MM.1S (cell line): ENCODE results near the gene ZFYVE28.
"Not testable (repeated sequence)": the region's sequence is repeated elsewhere in the genome, so short reads cannot be mapped to it uniquely, and the experiment has no call there.

Experiments used
- DNase-seq: peaks from one replicate; pipeline ENCODE4 v3.0.0-alpha.2; 2015
- H2AFZ ChIP-seq: fragments of 300-600 bp; sonication (generic); 2 replicates; pipeline ENCODE4 v1.6.0; 2016; ENCODE audit warnings: antibody characterized with exemption, low read length
- H3F3A ChIP-seq: fragments of 300-600 bp; sonication (generic); 2 replicates; pipeline ENCODE4 v1.6.1; 2016; ENCODE audit warnings: mild to moderate bottlenecking, antibody characterized with exemption, low read length, moderate library complexity, mixed read lengths; ENCODE audit not compliant: insufficient read depth
- H3K27ac ChIP-seq: fragments of 300-600 bp; sonication (generic); 2 replicates; pipeline ENCODE4 v1.5.1; 2016; ENCODE audit warnings: mild to moderate bottlenecking, low read length
- H3K27me3 ChIP-seq: fragments of 300-600 bp; sonication (generic); replicated peaks from 2 replicates; pipeline ENCODE4 v1.6.0; 2016; ENCODE audit warnings: low read length; ENCODE audit not compliant: insufficient read depth
- H3K36me3 ChIP-seq: fragments of 300-600 bp; sonication (generic); replicated peaks from 2 replicates; pipeline ENCODE4 v1.6.1; 2016; ENCODE audit warnings: mild to moderate bottlenecking, low read length, mixed read lengths; ENCODE audit not compliant: insufficient read depth
- H3K4me1 ChIP-seq: fragments of 300-600 bp; sonication (generic); 2 replicates; pipeline ENCODE4 v1.6.1; 2016; ENCODE audit warnings: low read length, mixed read lengths
- H3K4me2 ChIP-seq: fragments of 300-600 bp; sonication (generic); 2 replicates; pipeline ENCODE4 v1.6.0; 2016; ENCODE audit warnings: low read depth, low read length
- H3K4me3 ChIP-seq: fragments of 300-600 bp; sonication (generic); 2 replicates; pipeline ENCODE4 v1.5.1; 2016; ENCODE audit warnings: low read length, mixed read lengths
- H3K79me2 ChIP-seq: fragments of 300-600 bp; sonication (generic); 2 replicates; pipeline ENCODE4 v1.6.1; 2016; ENCODE audit warnings: mixed run types, low read length, mixed read lengths
- H3K9ac ChIP-seq: fragments of 300-600 bp; sonication (generic); 2 replicates; pipeline ENCODE4 v1.6.1; 2016; ENCODE audit warnings: low read length, mixed read lengths
- H3K9me2 ChIP-seq: fragments of 300-600 bp; sonication (generic); replicated peaks from 2 replicates; pipeline ENCODE4 v1.6.1; 2016; ENCODE audit warnings: mild to moderate bottlenecking, low read length, mixed read lengths; ENCODE audit not compliant: insufficient read depth
- H3K9me3 ChIP-seq: fragments of 300-600 bp; sonication (generic); replicated peaks from 2 replicates; pipeline ENCODE4 v1.6.1; 2016; ENCODE audit warnings: mild to moderate bottlenecking, low read length, mixed read lengths; ENCODE audit not compliant: insufficient read depth
- H4K20me1 ChIP-seq: fragments of 300-600 bp; sonication (generic); 2 replicates; pipeline ENCODE4 v1.6.1; 2016; ENCODE audit warnings: mild to moderate bottlenecking, low read length, moderate library complexity, mixed read lengths; ENCODE audit not compliant: insufficient read depth
- CTCF ChIP-seq: fragments of 300-600 bp; sonication (generic); IDR thresholded peaks from 2 replicates; pipeline ENCODE4 v1.5.1; 2016; ENCODE audit warnings: antibody characterized with exemption, low read length, mixed read lengths
- EZH2 ChIP-seq: fragments of 300-600 bp; sonication (generic); optimal IDR thresholded peaks from 2 replicates; pipeline ENCODE3; 2017; ENCODE audit warnings: low read depth, mild to moderate bottlenecking, antibody characterized with exemption, low read length, mixed read lengths
- EZH2phosphoT487 ChIP-seq: fragments of 300-600 bp; sonication (generic); IDR thresholded peaks from 2 replicates; pipeline ENCODE4 v1.6.1; 2018; ENCODE audit warnings: antibody characterized with exemption, low read length

The ZFYVE28 gene

DNA sequence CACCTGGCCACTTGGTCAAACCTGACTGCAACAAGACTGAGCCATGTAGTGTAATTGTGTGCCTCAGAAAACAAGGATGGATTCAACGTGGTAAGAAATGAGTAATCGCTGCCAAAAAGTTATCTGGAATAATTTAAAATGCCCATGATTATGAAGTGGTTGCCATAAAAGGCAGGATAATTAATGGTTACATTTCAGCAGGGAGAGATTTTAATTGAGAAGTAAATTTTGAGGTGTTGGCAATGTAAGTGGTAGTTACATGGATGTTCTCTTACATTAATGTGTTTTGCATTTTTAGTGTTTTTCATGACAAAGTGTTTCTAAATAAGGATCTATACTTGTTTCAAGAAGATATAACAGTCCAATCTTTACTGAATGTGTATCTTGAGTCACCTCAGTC lies 192.2 kb downstream of the ZFYVE28 start:
- H3K27ac ChIP-seq, result no peak overlapping the region
- H4K20me1 ChIP-seq, result no peaks in the 10 kb centered on the region; the same call in 1 of the 2 replicates
- no peaks in the 10 kb centered on the region for H3K4me1 ChIP-seq
- no peak for TF ChIP-seq CTCF
- no peak for TF ChIP-seq EZH2phosphoT487
- TF ChIP-seq EZH2, result no peak
- peaks cover 4% of the 10 kb centered on the region; the same call in 1 of the 2 replicates for H3K36me3 ChIP-seq
- H3K9me2 ChIP-seq, result no peaks in the 10 kb centered on the region
- no peak overlapping the region for H2AFZ ChIP-seq
- no peaks in the 10 kb centered on the region for H3K9me3 ChIP-seq
- no peaks in the 10 kb centered on the region; the same call in 1 of the 2 replicates for H3K79me2 ChIP-seq
- H3K9ac ChIP-seq, result no peak overlapping the region
- H3K27me3 ChIP-seq, result no peaks in the 10 kb centered on the region
- H3K4me2 ChIP-seq, result no peak overlapping the region
- H3K4me3 ChIP-seq, result no peak overlapping the region
- H3F3A ChIP-seq, result peaks cover 2% of the 10 kb centered on the region; the same call in 1 of the 2 replicates
- no peak for DNase-seq

- Histone ChIP-seq H3K9ac (no peak overlapping the region), H3K4me3 (no peak overlapping the region), H3K27ac (no peak overlapping the region), H3F3A (peaks cover 2% of the 10 kb centered on the region; the same call in 1 of the 2 replicates), H3K9me3 (no peaks in the 10 kb centered on the region), H2AFZ (no peak overlapping the region), H3K4me1 (no peaks in the 10 kb centered on the region), H3K27me3 (no peaks in the 10 kb centered on the region), H3K79me2 (no peaks in the 10 kb centered on the region), H3K4me2 (no peak overlapping the region), H4K20me1 (no peaks in the 10 kb centered on the region; the same call in 1 of the 2 replicates), H3K36me3 (no peaks in the 10 kb centered on the region), H3K9me2 (no peaks in the 10 kb centered on the region)
- DNase-seq, result no peak
- TF ChIP-seq EZH2phosphoT487, result no peak
- no peak for TF ChIP-seq EZH2
- no peak for TF ChIP-seq CTCF
Observed at GRCh38 chr4:2222838-2223237, 195.6 kb downstream of the ZFYVE28 start.

GRCh38 chr4:2221378-2221777 lies 197.1 kb downstream of the ZFYVE28 start:
- not testable (repeated sequence) for H2AFZ ChIP-seq, H4K20me1 ChIP-seq, H3K27ac ChIP-seq, H3K9me2 ChIP-seq, H3K79me2 ChIP-seq, DNase-seq, H3K9ac ChIP-seq, H3K36me3 ChIP-seq, H3F3A ChIP-seq, H3K4me3 ChIP-seq, H3K4me1 ChIP-seq, H3K9me3 ChIP-seq, H3K27me3 ChIP-seq, H3K4me2 ChIP-seq

- DNase-seq, result peak; percentile 75
- no peak for TF ChIP-seq EZH2phosphoT487
- TF ChIP-seq CTCF, result peak; percentile 86
- Histone ChIP-seq H4K20me1 (no peaks in the 10 kb centered on the region), H3K4me2 (no peak overlapping the region), H3K4me1 (no peaks in the 10 kb centered on the region), H2AFZ (no peak overlapping the region), H3K9me3 (no peaks in the 10 kb centered on the region), H3K9me2 (no peaks in the 10 kb centered on the region), H3K4me3 (no peak overlapping the region), H3K9ac (no peak overlapping the region), H3F3A (no peaks in the 10 kb centered on the region), H3K27ac (no peak overlapping the region), H3K79me2 (no peaks in the 10 kb centered on the region), H3K36me3 (no peaks in the 10 kb centered on the region), H3K27me3 (no peaks in the 10 kb centered on the region)
Observed at GRCh38 chr4:2220016-2220630, 198.3 kb downstream of the ZFYVE28 start.
